Measurements from ENCODE around the gene CTCF.

DNA sequence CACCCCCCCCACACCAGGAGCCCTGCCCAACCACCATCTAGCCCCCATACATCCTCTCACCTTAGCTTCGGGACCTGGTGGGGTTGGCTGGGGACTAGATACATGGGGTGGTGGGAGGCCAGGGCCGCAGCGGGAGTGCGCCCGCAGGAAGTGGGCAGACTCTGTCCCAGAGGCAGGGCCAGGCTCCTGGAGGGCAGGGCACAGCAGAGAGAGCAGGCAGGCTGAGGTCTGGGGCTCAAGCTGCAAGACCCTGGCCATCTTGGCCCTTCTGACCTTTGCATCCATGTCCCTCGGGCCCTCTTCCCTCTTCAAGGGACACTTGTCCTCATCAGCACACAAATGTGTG lies 101.5 kb downstream of the CTCF start:
- no peak for TF ChIP-seq POLR2AphosphoS5 (IDR thresholded peaks at IDR 0.05)
- no peak for TF ChIP-seq CTCF (IDR thresholded peaks at IDR 0.05 in 8 of 11, conservative IDR thresholded peaks at IDR 0.05 in 3 of 11)
- no peak for TF ChIP-seq POLR2A (IDR thresholded peaks at IDR 0.05)

Data from spleen (tissue), 7 donors.